ENCODE results near the gene TCEAL9. TPM values are rescaled to one million over a fixed set of nuclear protein-coding genes. Genes with fewer than 3 reads are reported as not detected.

The TCEAL9 gene
- total and polyA plus RNA-seq, 2 of the 8 experiments (the other 6 are each of a cell fraction or from before 2014, with no cell fraction given) = 22.2 to 36.8 TPM

GRCh38 chrX:103376118-103376978 is 20.0 kb downstream of the TCEAL9 start, which contains the start of gene BEX3 (continued):
- TF ChIP-seq CHD7 (IDR thresholded peaks at IDR 0.05; ENCODE audit: insufficient replicate concordance, low read length) (no peak), TAF1 (IDR thresholded peaks at IDR 0.05; ENCODE audit: low read depth, low read length) (peak; percentile 91), RXRA (IDR thresholded peaks at IDR 0.05; ENCODE audit: insufficient read depth, low read depth, low read length) (no peak), BRCA1 (IDR thresholded peaks at IDR 0.05; ENCODE audit: low read depth, low read length) (no peak), EZH2 (IDR thresholded peaks at IDR 0.05; ENCODE audit: low read depth, low read length, severe bottlenecking) (no peak), PHF8 (conservative IDR thresholded peaks at IDR 0.05; ENCODE audit: low read depth, low read length) (peak; percentile 77), SAP30 (IDR thresholded peaks at IDR 0.05; ENCODE audit: insufficient read depth, insufficient replicate concordance, low read length) (no peak), POLR2A (IDR thresholded peaks at IDR 0.05; ENCODE audit: control extremely low read depth in 1 of 2, low read depth in 2 of 2, low read length in 2 of 2) (peak; percentile 85 to 98), NANOG (IDR thresholded peaks at IDR 0.05; ENCODE audit: insufficient read depth, low read depth, low read length, poor library complexity, severe bottlenecking) (no peak)
